Effector memory CD4-positive, alpha-beta T cell (primary cell): Measurements from ENCODE around the gene PRSS38.
"Not testable (repeated sequence)": the region's sequence is repeated elsewhere in the genome, so short reads cannot be mapped to it uniquely, and the experiment has no call there.

Experiments
- DNase-seq, 3 donors: peaks; one replicate each; pipeline ENCODE4 v3.0.0-alpha.2; 2020
- H3K27ac ChIP-seq: 2 replicates; pipeline ENCODE4 v1.7.0; 2013; ENCODE audit warnings: mild to moderate bottlenecking, low read length, moderate library complexity; ENCODE audit not compliant: insufficient read depth, poor library complexity, severe bottlenecking
- H3K27me3 ChIP-seq: replicated peaks from 2 replicates; pipeline ENCODE4 v1.7.0; 2013; ENCODE audit warnings: mild to moderate bottlenecking, low read length; ENCODE audit not compliant: insufficient read depth, control insufficient read depth, poor library complexity, severe bottlenecking
- H3K36me3 ChIP-seq: 2 replicates; pipeline ENCODE4 v1.7.0; 2013; ENCODE audit warnings: mild to moderate bottlenecking, low read length, moderate library complexity; ENCODE audit not compliant: control insufficient read depth, insufficient read depth
- H3K4me1 ChIP-seq: 2 replicates; pipeline ENCODE4 v1.7.0; 2013; ENCODE audit warnings: low read length, mild to moderate bottlenecking; ENCODE audit not compliant: control insufficient read depth, insufficient read depth, poor library complexity, severe bottlenecking
- H3K4me3 ChIP-seq: 2 replicates; pipeline ENCODE4 v1.7.0; 2013; ENCODE audit warnings: low read length, low read depth, mild to moderate bottlenecking; ENCODE audit not compliant: insufficient read depth, poor library complexity, severe bottlenecking
- H3K9me3 ChIP-seq: 2 replicates; pipeline ENCODE4 v1.7.0; 2013; ENCODE audit warnings: mild to moderate bottlenecking, low read length, moderate library complexity; ENCODE audit not compliant: control insufficient read depth

PRSS38 gene

GRCh38 chr1:227845147-227845458 lies 29.6 kb downstream of the PRSS38 start:
- Histone ChIP-seq H3K4me3 (no peak overlapping the region), H3K27ac (no peak overlapping the region), H3K9me3 (peaks cover 12% of the 10 kb centered on the region), H3K36me3 (no peaks in the 10 kb centered on the region), H3K27me3 (no peaks in the 10 kb centered on the region), H3K4me1 (no peaks in the 10 kb centered on the region)
- DNase-seq = no peak

- no peaks in the 10 kb centered on the region for H3K36me3 ChIP-seq
- no peaks in the 10 kb centered on the region for H3K4me1 ChIP-seq
- no peak overlapping the region for H3K4me3 ChIP-seq
- peaks cover 12% of the 10 kb centered on the region for H3K9me3 ChIP-seq
- no peak for DNase-seq
- H3K27me3 ChIP-seq = no peaks in the 10 kb centered on the region
- no peak overlapping the region for H3K27ac ChIP-seq
These were observed 30.0 kb downstream of the PRSS38 start for GRCh38 chr1:227845519-227845918.

- Histone ChIP-seq H3K27me3 (no peaks in the 10 kb centered on the region), H3K27ac (no peak overlapping the region), H3K36me3 (no peaks in the 10 kb centered on the region), H3K4me1 (no peaks in the 10 kb centered on the region), H3K4me3 (no peak overlapping the region), H3K9me3 (peaks cover 12% of the 10 kb centered on the region)
- DNase-seq = no peak
These were observed 30.9 kb downstream of the PRSS38 start for GRCh38 chr1:227846265-227846858.

GRCh38 chr1:227847046-227847445 lies 31.6 kb downstream of the PRSS38 start:
- H3K4me3 ChIP-seq, H3K27ac ChIP-seq, H3K4me1 ChIP-seq, DNase-seq, H3K36me3 ChIP-seq, H3K27me3 ChIP-seq: not testable (repeated sequence)
- peaks cover 12% of the 10 kb centered on the region for H3K9me3 ChIP-seq

- Histone ChIP-seq H3K4me3 (no peak overlapping the region), H3K9me3 (peaks cover 12% of the 10 kb centered on the region), H3K36me3 (no peaks in the 10 kb centered on the region), H3K4me1 (no peaks in the 10 kb centered on the region), H3K27ac (no peak overlapping the region), H3K27me3 (no peaks in the 10 kb centered on the region)
- DNase-seq = no peak
These were observed 33.0 kb downstream of the PRSS38 start for GRCh38 chr1:227848430-227848932.

- DNase-seq = no peak
- no peak overlapping the region for H3K27ac ChIP-seq
- H3K9me3 ChIP-seq = peaks cover 11% of the 10 kb centered on the region
- H3K36me3 ChIP-seq = no peaks in the 10 kb centered on the region
- H3K4me3 ChIP-seq = no peak overlapping the region
- no peaks in the 10 kb centered on the region for H3K27me3 ChIP-seq
- no peaks in the 10 kb centered on the region for H3K4me1 ChIP-seq
These were observed 33.8 kb downstream of the PRSS38 start for GRCh38 chr1:227849251-227849650.

GRCh38 chr1:227854189-227854588 lies 38.7 kb downstream of the PRSS38 start:
- no peaks in the 10 kb centered on the region for H3K27me3 ChIP-seq
- H3K36me3 ChIP-seq = no peaks in the 10 kb centered on the region
- no peaks in the 10 kb centered on the region for H3K9me3 ChIP-seq
- no peaks in the 10 kb centered on the region for H3K4me1 ChIP-seq
- H3K27ac ChIP-seq = no peak overlapping the region
- DNase-seq = no peak
- H3K4me3 ChIP-seq = no peak overlapping the region

- no peak overlapping the region for H3K27ac ChIP-seq
- H3K27me3 ChIP-seq = no peaks in the 10 kb centered on the region
- no peak overlapping the region for H3K4me3 ChIP-seq
- no peaks in the 10 kb centered on the region for H3K4me1 ChIP-seq
- H3K9me3 ChIP-seq = no peaks in the 10 kb centered on the region
- H3K36me3 ChIP-seq = no peaks in the 10 kb centered on the region
- no peak for DNase-seq
These were observed 40.2 kb downstream of the PRSS38 start for GRCh38 chr1:227855687-227856086.

- no peaks in the 10 kb centered on the region for H3K9me3 ChIP-seq
- no peak overlapping the region for H3K4me3 ChIP-seq
- H3K27me3 ChIP-seq = no peaks in the 10 kb centered on the region
- no peaks in the 10 kb centered on the region for H3K4me1 ChIP-seq
- no peaks in the 10 kb centered on the region for H3K36me3 ChIP-seq
- DNase-seq = no peak
- H3K27ac ChIP-seq = no peak overlapping the region
These were observed 40.8 kb downstream of the PRSS38 start for GRCh38 chr1:227856147-227856858.

GRCh38 chr1:227864882-227865281 lies 49.4 kb downstream of the PRSS38 start:
- no peak overlapping the region for H3K27ac ChIP-seq
- peaks cover 7% of the 10 kb centered on the region for H3K4me1 ChIP-seq
- no peaks in the 10 kb centered on the region for H3K36me3 ChIP-seq
- H3K4me3 ChIP-seq = no peak overlapping the region
- no peak for DNase-seq
- H3K9me3 ChIP-seq = no peaks in the 10 kb centered on the region
- no peaks in the 10 kb centered on the region for H3K27me3 ChIP-seq
